ENCODE data around the gene GRIK4. TPM values are rescaled to one million over a fixed set of nuclear protein-coding genes. Genes with fewer than 3 reads are reported as not detected.
A peak's percentile ranks its signal among the peaks of the same experiment; 100 is the strongest.

The GRIK4 gene
- polyA plus RNA-seq, 1 of the 3 experiments (the other 2 are of a cell fraction): 0.03 TPM

DNA sequence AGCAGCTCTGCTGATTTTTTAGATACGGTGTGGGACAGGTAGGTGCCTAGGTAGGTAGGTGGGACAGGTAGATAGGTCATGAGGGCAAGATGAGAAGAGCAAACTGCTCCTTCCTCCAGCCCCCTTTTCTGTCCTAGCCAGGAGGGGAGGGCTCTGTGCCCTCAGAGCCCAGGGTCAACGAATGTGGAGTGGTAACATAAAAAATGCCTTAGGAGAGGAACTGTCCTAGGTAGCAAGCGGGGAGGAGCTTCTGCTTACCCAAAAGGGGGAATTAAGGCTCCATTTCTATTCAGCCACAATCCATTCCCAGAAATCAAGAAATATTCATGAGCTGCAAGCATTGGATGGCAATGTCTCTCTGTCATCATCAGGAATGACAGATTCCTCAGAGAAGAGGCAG, 234.8 kb downstream of the GRIK4 start:
- Histone ChIP-seq H3K4me1 (ENCODE audit: control insufficient read depth in 1 of 2, insufficient read depth in 2 of 2, low read depth in 1 of 2, low read length in 1 of 2) (peaks cover 0 to 57% of the 10 kb centered on the region in 2 experiments; a peak in 3 of 4 replicates), H3K9me2 (no peaks in the 10 kb centered on the region), H3K9me3 (no peaks in the 10 kb centered on the region), H4K20me1 (ENCODE audit: insufficient read depth) (no peaks in the 10 kb centered on the region), H3K9ac (no peak overlapping the region), H3K4me2 (no peak overlapping the region), H3K27ac (ENCODE audit: low read depth in 2 of 2, low read length in 1 of 2) (no peak overlapping the region; a peak in 1 of 4 replicates), H3K4me3 (ENCODE audit: low read depth in 2 of 2, low read length in 1 of 2) (no peak overlapping the region), H2AFZ (ENCODE audit: low read depth) (no peak overlapping the region), H3K27me3 (ENCODE audit: insufficient read depth) (no peaks in the 10 kb centered on the region), H3F3A (replicated peaks; ENCODE audit: insufficient read depth) (no peaks in the 10 kb centered on the region), H3K36me3 (replicated peaks in 1 of 2; ENCODE audit: control insufficient read depth in 1 of 2, insufficient read depth in 2 of 2, low read length in 1 of 2) (no peaks in the 10 kb centered on the region), H3K79me2 (ENCODE audit: insufficient read depth) (no peaks in the 10 kb centered on the region)
- ChIA-PET POLR2A (interaction anchor here (0.6 kb wide), 1 partner anchor 13 kb away, joined by 3 read pairs; no protein-coding TSS in a partner anchor), CTCF (interaction anchor here (0.8 to 4.0 kb wide), 7 partner anchors 11 to 235 kb away, joined by 3 to 11 read pairs (median 5); partner anchors contain the start of gene GRIK4)
- 27% methylated on average over 3 of the region's 3 CpGs for WGBS (ENCODE audit: low lambda C conversion rate)
- no peak for DNase-seq
- TF ChIP-seq MXI1 (IDR thresholded peaks at IDR 0.05; ENCODE audit: low read depth, low read length): no peak
- TF ChIP-seq, protein P1, sequence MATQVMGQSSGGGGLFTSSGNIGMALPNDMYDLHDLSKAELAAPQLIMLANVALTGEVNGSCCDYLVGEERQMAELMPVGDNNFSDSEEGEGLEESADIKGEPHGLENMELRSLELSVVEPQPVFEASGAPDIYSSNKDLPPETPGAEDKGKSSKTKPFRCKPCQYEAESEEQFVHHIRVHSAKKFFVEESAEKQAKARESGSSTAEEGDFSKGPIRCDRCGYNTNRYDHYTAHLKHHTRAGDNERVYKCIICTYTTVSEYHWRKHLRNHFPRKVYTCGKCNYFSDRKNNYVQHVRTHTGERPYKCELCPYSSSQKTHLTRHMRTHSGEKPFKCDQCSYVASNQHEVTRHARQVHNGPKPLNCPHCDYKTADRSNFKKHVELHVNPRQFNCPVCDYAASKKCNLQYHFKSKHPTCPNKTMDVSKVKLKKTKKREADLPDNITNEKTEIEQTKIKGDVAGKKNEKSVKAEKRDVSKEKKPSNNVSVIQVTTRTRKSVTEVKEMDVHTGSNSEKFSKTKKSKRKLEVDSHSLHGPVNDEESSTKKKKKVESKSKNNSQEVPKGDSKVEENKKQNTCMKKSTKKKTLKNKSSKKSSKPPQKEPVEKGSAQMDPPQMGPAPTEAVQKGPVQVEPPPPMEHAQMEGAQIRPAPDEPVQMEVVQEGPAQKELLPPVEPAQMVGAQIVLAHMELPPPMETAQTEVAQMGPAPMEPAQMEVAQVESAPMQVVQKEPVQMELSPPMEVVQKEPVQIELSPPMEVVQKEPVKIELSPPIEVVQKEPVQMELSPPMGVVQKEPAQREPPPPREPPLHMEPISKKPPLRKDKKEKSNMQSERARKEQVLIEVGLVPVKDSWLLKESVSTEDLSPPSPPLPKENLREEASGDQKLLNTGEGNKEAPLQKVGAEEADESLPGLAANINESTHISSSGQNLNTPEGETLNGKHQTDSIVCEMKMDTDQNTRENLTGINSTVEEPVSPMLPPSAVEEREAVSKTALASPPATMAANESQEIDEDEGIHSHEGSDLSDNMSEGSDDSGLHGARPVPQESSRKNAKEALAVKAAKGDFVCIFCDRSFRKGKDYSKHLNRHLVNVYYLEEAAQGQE (IDR thresholded peaks at IDR 0.05; ENCODE audit: low read depth, low read length): peak; percentile 58; the same call in 1 of the 2 replicates

DNA sequence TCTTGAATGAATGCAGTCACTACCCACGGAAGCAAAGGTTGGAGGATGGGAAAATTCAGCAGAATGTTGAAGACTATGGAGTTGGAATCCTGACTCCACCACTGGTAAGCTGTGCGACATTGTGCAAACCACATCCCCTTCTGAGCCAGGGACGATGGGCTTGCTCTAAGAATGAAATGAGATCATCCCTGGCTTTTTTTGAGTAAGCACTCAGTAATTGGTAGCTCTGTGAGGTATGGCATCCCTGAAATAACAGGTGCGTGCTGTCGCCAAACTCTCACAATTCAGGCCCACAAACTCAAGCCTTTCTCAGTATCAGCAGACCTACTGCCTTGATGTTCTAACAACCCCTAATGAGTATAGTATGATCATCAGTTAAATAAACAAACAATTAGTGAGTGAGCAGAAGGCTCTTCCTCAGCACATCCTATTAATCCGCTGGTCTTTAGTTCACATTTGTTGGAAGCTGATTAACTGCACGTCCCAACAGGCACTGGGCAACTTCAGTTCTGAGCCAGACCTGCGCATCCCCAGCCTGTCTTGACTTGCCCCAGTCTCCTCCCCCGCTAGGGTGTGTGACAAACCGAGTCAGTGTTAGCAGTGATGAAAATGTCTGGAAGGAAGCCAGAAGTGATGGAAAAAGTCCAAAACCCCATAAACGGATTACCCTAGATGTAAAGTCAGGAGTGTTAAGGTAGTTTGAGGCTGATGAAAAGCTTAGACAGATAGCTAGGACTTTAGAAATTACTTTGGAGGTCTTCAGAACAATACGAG, 235.5 kb downstream of the GRIK4 start:
- Histone ChIP-seq H3K4me2 (no peak overlapping the region), H3K36me3 (replicated peaks in 1 of 2; ENCODE audit: control insufficient read depth in 1 of 2, insufficient read depth in 2 of 2, low read length in 1 of 2) (no peaks in the 10 kb centered on the region), H3K4me1 (ENCODE audit: control insufficient read depth in 1 of 2, insufficient read depth in 2 of 2, low read depth in 1 of 2, low read length in 1 of 2) (peaks cover 0 to 59% of the 10 kb centered on the region in 2 experiments; a peak in 3 of 4 replicates), H3K9me3 (no peaks in the 10 kb centered on the region), H2AFZ (ENCODE audit: low read depth) (no peak overlapping the region), H4K20me1 (ENCODE audit: insufficient read depth) (no peaks in the 10 kb centered on the region), H3K79me2 (ENCODE audit: insufficient read depth) (no peaks in the 10 kb centered on the region), H3K4me3 (ENCODE audit: low read depth in 2 of 2, low read length in 1 of 2) (no peak overlapping the region), H3K27ac (ENCODE audit: low read depth in 2 of 2, low read length in 1 of 2) (peak overlapping the region in 1 of 2 experiments; percentile 18; a peak in 1 of 4 replicates), H3K9me2 (no peaks in the 10 kb centered on the region), H3F3A (replicated peaks; ENCODE audit: insufficient read depth) (no peaks in the 10 kb centered on the region), H3K27me3 (ENCODE audit: insufficient read depth) (no peaks in the 10 kb centered on the region), H3K9ac (no peak overlapping the region)
- TF ChIP-seq MXI1 (IDR thresholded peaks at IDR 0.05; ENCODE audit: low read depth, low read length): no peak
- TF ChIP-seq, protein P2, sequence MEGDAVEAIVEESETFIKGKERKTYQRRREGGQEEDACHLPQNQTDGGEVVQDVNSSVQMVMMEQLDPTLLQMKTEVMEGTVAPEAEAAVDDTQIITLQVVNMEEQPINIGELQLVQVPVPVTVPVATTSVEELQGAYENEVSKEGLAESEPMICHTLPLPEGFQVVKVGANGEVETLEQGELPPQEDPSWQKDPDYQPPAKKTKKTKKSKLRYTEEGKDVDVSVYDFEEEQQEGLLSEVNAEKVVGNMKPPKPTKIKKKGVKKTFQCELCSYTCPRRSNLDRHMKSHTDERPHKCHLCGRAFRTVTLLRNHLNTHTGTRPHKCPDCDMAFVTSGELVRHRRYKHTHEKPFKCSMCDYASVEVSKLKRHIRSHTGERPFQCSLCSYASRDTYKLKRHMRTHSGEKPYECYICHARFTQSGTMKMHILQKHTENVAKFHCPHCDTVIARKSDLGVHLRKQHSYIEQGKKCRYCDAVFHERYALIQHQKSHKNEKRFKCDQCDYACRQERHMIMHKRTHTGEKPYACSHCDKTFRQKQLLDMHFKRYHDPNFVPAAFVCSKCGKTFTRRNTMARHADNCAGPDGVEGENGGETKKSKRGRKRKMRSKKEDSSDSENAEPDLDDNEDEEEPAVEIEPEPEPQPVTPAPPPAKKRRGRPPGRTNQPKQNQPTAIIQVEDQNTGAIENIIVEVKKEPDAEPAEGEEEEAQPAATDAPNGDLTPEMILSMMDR (IDR thresholded peaks at IDR 0.05): no peak
- TF ChIP-seq RCOR1 (IDR thresholded peaks at IDR 0.05; ENCODE audit: low read length): no peak
- no peak for TF ChIP-seq SIN3A (IDR thresholded peaks at IDR 0.05; ENCODE audit: borderline replicate concordance, low read depth, low read length)
- no peak for TF ChIP-seq JUND (IDR thresholded peaks at IDR 0.05)
- TF ChIP-seq, protein P3, sequence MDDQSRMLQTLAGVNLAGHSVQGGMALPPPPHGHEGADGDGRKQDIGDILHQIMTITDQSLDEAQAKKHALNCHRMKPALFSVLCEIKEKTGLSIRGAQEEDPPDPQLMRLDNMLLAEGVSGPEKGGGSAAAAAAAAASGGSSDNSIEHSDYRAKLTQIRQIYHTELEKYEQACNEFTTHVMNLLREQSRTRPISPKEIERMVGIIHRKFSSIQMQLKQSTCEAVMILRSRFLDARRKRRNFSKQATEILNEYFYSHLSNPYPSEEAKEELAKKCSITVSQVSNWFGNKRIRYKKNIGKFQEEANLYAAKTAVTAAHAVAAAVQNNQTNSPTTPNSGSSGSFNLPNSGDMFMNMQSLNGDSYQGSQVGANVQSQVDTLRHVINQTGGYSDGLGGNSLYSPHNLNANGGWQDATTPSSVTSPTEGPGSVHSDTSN (IDR thresholded peaks at IDR 0.05): no peak
- no peak for TF ChIP-seq MEF2A (IDR thresholded peaks at IDR 0.05; ENCODE audit: borderline replicate concordance, low read depth)
- TF ChIP-seq RXRA (IDR thresholded peaks at IDR 0.05; ENCODE audit: borderline replicate concordance, low read depth): no peak
- TF ChIP-seq RAD21 (IDR thresholded peaks at IDR 0.05; ENCODE audit: low read length): no peak
- TF ChIP-seq, protein P4, sequence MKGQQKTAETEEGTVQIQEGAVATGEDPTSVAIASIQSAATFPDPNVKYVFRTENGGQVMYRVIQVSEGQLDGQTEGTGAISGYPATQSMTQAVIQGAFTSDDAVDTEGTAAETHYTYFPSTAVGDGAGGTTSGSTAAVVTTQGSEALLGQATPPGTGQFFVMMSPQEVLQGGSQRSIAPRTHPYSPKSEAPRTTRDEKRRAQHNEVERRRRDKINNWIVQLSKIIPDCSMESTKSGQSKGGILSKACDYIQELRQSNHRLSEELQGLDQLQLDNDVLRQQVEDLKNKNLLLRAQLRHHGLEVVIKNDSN (IDR thresholded peaks at IDR 0.05; ENCODE audit: borderline replicate concordance, low read depth): no peak
- ChIA-PET CTCF (interaction anchor here (0.6 to 2.3 kb wide), 6 partner anchors 29 to 236 kb away, joined by 3 to 10 read pairs (median 4); partner anchors contain the start of gene GRIK4), POLR2A (interaction anchor here (0.6 kb wide), 1 partner anchor 14 kb away, joined by 3 read pairs; no protein-coding TSS in a partner anchor)
- peak; percentile 30 for DNase-seq
- WGBS (ENCODE audit: low lambda C conversion rate): 30% methylated on average over 11 of the region's 12 CpGs

Measured in SK-N-SH (cell line).